Panc1 (cell line): ENCODE data around the gene EPHA3. TPM values are rescaled to one million over a fixed set of nuclear protein-coding genes. Genes with fewer than 3 reads are reported as not detected.

Experiments used
- ATAC-seq: fragments of 200-7000 bp; cut with Tn5 transposase; 2 replicates; pipeline ENCODE4 v1.9.1; 2020; ENCODE audit warnings: mild to moderate bottlenecking, moderate library complexity
- BruUV-seq: library from RNA; stranded (reverse); fragments of 400-500 nt; replicated peaks from 2 replicates; lab custom pipeline; 2021; lab: Mats Ljungman, UMichigan
- CTCF ChIA-PET: fragments of 300-600 bp; sonication (Branson Sonifier 250); formaldehyde crosslinking; loops from one replicate; lab custom pipeline; 2022; ENCODE audit warnings: antibody characterized with exemption; lab: Charles Lee
- POLR2A ChIA-PET: fragments of 300-600 bp; sonication (Branson Sonifier 250); formaldehyde crosslinking; loops from one replicate; lab custom pipeline; 2022; ENCODE audit warnings: antibody characterized with exemption; lab: Charles Lee
- DNase-seq: peaks from one replicate; pipeline ENCODE4 v3.0.0-alpha.2; 2010; ENCODE audit warnings: low read depth, low spot score
- H3K27ac ChIP-seq: 2 replicates; pipeline ENCODE4 v1.5.1; 2011; ENCODE audit warnings: mild to moderate bottlenecking, low read length, inconsistent platforms
- H3K27me3 ChIP-seq: fragments of 200-500 bp; sonication (Bioruptor generic); 2 replicates; pipeline ENCODE4 v1.6.0; 2014; ENCODE audit warnings: low read length, inconsistent platforms; ENCODE audit not compliant: control insufficient read depth, insufficient read depth
- H3K36me3 ChIP-seq: fragments of 200-500 bp; sonication (Bioruptor generic); 2 replicates; pipeline ENCODE4 v1.5.1; 2014; ENCODE audit warnings: inconsistent platforms, mild to moderate bottlenecking, low read length, moderate library complexity; ENCODE audit not compliant: control insufficient read depth, insufficient read depth
- H3K4me1 ChIP-seq: 2 replicates; pipeline ENCODE4 v1.5.1; 2011; ENCODE audit warnings: inconsistent platforms, mild to moderate bottlenecking, low read length, moderate library complexity; ENCODE audit not compliant: control insufficient read depth, insufficient read depth
- H3K4me3 ChIP-seq, 2 experiments: 2 replicates each; pipeline ENCODE4 v1.5.1; 2011 to 2012; ENCODE audit warnings: low read depth in 2 of 2, low read length in 2 of 2, mild to moderate bottlenecking in 2 of 2, inconsistent platforms in 1 of 2, moderate library complexity in 1 of 2
- H3K9me3 ChIP-seq: fragments of 200-500 bp; sonication (Bioruptor generic); 2 replicates; pipeline ENCODE4 v1.5.1; 2014; ENCODE audit warnings: low read depth, mild to moderate bottlenecking, inconsistent platforms, low read length, moderate library complexity; ENCODE audit not compliant: control insufficient read depth, insufficient read depth
- POLR2AphosphoS5 ChIP-seq: IDR thresholded peaks from 2 replicates; pipeline ENCODE4 v1.6.1; 2012; ENCODE audit warnings: mild to moderate bottlenecking, low read depth, low read length, moderate library complexity
- SIN3A ChIP-seq: IDR thresholded peaks from 2 replicates; pipeline ENCODE4 v1.6.1; 2012; ENCODE audit warnings: low read depth, mild to moderate bottlenecking, low read length, moderate library complexity, borderline replicate concordance; ENCODE audit not compliant: insufficient read depth
- TCF7L2 ChIP-seq: IDR thresholded peaks from 2 replicates; pipeline ENCODE4 v1.6.1; 2011; ENCODE audit warnings: mild to moderate bottlenecking, low read depth, low read length, inconsistent platforms
- in situ Hi-C: cut with HindIII; loops from 2 replicates; pipeline ENCODE4 v1.10.0; 2016; ENCODE audit warnings: low sequenced_read_pairs, low pct_unique_long_range_greater_than_20kb
- intact Hi-C: fragments of 100-400 bp; cut with micrococcal nuclease; formaldehyde crosslinking; loops from one replicate; pipeline ENCODE4 v1.10.0; 2022; ENCODE audit not compliant: unreplicated experiment
- total RNA-seq: library from RNA; stranded (reverse); gene quantifications from one replicate; pipeline ENCODE4 v1.2.1, GENCODE V29; 2021; ENCODE audit not compliant: unreplicated experiment
- TF ChIP-seq, protein P1 (sequence below), 2 experiments: IDR thresholded peaks; 2 replicates each; pipeline ENCODE4 v1.6.1; 2011 to 2012; ENCODE audit warnings: low read depth in 2 of 2, control low read depth in 1 of 2, low read length in 1 of 2, mild to moderate bottlenecking in 1 of 2, moderate library complexity in 1 of 2; ENCODE audit not compliant: insufficient read depth in 1 of 2
- TF ChIP-seq, protein P2 (sequence below): fragments of 450-650 bp; IDR thresholded peaks from 2 replicates; pipeline ENCODE4 v1.5.1; 2017; ENCODE audit warnings: mild to moderate bottlenecking

EPHA3 gene
- total RNA-seq, 1 experiment from 2014 or later = 0.05 TPM

- Histone ChIP-seq H3K4me1 (no peaks in the 10 kb centered on the region), H3K27ac (no peak overlapping the region), H3K4me3 (no peak overlapping the region), H3K27me3 (no peaks in the 10 kb centered on the region), H3K36me3 (no peaks in the 10 kb centered on the region), H3K9me3 (no peaks in the 10 kb centered on the region)
- intact Hi-C loops (no loop called here), in situ Hi-C loops (no loop called here)
- POLR2A ChIA-PET = no interaction called here
- TF ChIP-seq, protein P1, sequence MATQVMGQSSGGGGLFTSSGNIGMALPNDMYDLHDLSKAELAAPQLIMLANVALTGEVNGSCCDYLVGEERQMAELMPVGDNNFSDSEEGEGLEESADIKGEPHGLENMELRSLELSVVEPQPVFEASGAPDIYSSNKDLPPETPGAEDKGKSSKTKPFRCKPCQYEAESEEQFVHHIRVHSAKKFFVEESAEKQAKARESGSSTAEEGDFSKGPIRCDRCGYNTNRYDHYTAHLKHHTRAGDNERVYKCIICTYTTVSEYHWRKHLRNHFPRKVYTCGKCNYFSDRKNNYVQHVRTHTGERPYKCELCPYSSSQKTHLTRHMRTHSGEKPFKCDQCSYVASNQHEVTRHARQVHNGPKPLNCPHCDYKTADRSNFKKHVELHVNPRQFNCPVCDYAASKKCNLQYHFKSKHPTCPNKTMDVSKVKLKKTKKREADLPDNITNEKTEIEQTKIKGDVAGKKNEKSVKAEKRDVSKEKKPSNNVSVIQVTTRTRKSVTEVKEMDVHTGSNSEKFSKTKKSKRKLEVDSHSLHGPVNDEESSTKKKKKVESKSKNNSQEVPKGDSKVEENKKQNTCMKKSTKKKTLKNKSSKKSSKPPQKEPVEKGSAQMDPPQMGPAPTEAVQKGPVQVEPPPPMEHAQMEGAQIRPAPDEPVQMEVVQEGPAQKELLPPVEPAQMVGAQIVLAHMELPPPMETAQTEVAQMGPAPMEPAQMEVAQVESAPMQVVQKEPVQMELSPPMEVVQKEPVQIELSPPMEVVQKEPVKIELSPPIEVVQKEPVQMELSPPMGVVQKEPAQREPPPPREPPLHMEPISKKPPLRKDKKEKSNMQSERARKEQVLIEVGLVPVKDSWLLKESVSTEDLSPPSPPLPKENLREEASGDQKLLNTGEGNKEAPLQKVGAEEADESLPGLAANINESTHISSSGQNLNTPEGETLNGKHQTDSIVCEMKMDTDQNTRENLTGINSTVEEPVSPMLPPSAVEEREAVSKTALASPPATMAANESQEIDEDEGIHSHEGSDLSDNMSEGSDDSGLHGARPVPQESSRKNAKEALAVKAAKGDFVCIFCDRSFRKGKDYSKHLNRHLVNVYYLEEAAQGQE (IDR thresholded peaks at IDR 0.05; ENCODE audit: insufficient read depth in 1 of 2, low read depth in 2 of 2, low read length in 1 of 2) = no peak
- TF ChIP-seq POLR2AphosphoS5 (no peak), SIN3A (no peak), TCF7L2 (no peak)
- TF ChIP-seq, protein P2, sequence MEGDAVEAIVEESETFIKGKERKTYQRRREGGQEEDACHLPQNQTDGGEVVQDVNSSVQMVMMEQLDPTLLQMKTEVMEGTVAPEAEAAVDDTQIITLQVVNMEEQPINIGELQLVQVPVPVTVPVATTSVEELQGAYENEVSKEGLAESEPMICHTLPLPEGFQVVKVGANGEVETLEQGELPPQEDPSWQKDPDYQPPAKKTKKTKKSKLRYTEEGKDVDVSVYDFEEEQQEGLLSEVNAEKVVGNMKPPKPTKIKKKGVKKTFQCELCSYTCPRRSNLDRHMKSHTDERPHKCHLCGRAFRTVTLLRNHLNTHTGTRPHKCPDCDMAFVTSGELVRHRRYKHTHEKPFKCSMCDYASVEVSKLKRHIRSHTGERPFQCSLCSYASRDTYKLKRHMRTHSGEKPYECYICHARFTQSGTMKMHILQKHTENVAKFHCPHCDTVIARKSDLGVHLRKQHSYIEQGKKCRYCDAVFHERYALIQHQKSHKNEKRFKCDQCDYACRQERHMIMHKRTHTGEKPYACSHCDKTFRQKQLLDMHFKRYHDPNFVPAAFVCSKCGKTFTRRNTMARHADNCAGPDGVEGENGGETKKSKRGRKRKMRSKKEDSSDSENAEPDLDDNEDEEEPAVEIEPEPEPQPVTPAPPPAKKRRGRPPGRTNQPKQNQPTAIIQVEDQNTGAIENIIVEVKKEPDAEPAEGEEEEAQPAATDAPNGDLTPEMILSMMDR = no peak
- DNase-seq (no peak), ATAC-seq (no peak)
- no TSS peak for BruUV-seq
- CTCF ChIA-PET = no interaction called here
These were observed 153.3 kb downstream of the EPHA3 start for GRCh38 chr3:89260721-89261120.

DNA sequence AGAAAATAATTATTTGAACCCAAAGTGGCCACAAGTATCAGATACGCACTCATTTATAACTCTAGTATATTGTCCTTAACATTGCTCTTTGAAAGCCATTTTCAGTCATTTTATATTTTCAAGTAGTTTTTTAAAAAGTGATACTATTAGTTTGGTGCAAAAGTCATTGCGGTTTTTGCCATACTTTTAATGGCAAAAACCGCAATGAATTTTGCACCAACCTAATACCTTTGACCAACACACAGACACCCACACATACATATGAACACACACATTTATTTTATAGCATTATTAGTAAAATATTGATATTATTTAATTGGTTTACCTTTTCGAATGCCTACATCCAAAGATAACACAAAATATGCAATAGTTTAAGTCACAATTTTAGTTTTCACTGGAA, 154.3 kb downstream of the EPHA3 start:
- Histone ChIP-seq H3K4me3 (no peak overlapping the region), H3K27me3 (no peaks in the 10 kb centered on the region), H3K4me1 (no peaks in the 10 kb centered on the region), H3K27ac (no peak overlapping the region), H3K9me3 (no peaks in the 10 kb centered on the region), H3K36me3 (no peaks in the 10 kb centered on the region)
- TF ChIP-seq POLR2AphosphoS5 (no peak), SIN3A (no peak), TCF7L2 (no peak)
- TF ChIP-seq, protein P1 (IDR thresholded peaks at IDR 0.05; ENCODE audit: insufficient read depth in 1 of 2, low read depth in 2 of 2, low read length in 1 of 2) = no peak
- TF ChIP-seq, protein P2 = no peak
- no TSS peak for BruUV-seq
- no peak for ATAC-seq
- in situ Hi-C loops = no loop called here
- ChIA-PET CTCF (no interaction called here), POLR2A (no interaction called here)
- DNase-seq = no peak
- intact Hi-C loops = no loop called here
